22Rv1 (cell line): Measurements from ENCODE around the gene C18orf32.

ENCODE experiments used
- CTCF ChIP-seq: fragments of 450-650 bp; IDR thresholded peaks from 2 replicates; pipeline ENCODE4 v1.5.1; 2017; ENCODE audit warnings: mild to moderate bottlenecking
- ZFX ChIP-seq: fragments of 450-650 bp; IDR thresholded peaks from 2 replicates; pipeline ENCODE4 v1.6.1; 2017; ENCODE audit warnings: antibody characterized with exemption, borderline replicate concordance

- no peak for TF ChIP-seq CTCF
- TF ChIP-seq ZFX: no peak
Observed at GRCh38 chr18:49494660-49495059, 7.6 kb upstream of the C18orf32 start.
